Endometrial microvascular endothelial cells (primary cell): ENCODE results near the gene GNB1. TPM values are rescaled to one million over a fixed set of nuclear protein-coding genes. Genes with fewer than 3 reads are reported as not detected.

Source experiments
- in situ Hi-C: cut with HindIII; loops from 2 replicates; pipeline ENCODE4 v1.10.0; 2017; ENCODE audit warnings: low sequenced_read_pairs, low pct_unique_long_range_greater_than_20kb; ENCODE audit errors: inconsistent ontology term
- total RNA-seq: library from RNA; depleted of rRNA; stranded (reverse); fragments of >200 nt; gene quantifications from one replicate; pipeline ENCODE4 v1.2.3, GENCODE V29; 2015; ENCODE audit errors: inconsistent ontology term

Gene GNB1
- total RNA-seq, result 184 TPM

DNA sequence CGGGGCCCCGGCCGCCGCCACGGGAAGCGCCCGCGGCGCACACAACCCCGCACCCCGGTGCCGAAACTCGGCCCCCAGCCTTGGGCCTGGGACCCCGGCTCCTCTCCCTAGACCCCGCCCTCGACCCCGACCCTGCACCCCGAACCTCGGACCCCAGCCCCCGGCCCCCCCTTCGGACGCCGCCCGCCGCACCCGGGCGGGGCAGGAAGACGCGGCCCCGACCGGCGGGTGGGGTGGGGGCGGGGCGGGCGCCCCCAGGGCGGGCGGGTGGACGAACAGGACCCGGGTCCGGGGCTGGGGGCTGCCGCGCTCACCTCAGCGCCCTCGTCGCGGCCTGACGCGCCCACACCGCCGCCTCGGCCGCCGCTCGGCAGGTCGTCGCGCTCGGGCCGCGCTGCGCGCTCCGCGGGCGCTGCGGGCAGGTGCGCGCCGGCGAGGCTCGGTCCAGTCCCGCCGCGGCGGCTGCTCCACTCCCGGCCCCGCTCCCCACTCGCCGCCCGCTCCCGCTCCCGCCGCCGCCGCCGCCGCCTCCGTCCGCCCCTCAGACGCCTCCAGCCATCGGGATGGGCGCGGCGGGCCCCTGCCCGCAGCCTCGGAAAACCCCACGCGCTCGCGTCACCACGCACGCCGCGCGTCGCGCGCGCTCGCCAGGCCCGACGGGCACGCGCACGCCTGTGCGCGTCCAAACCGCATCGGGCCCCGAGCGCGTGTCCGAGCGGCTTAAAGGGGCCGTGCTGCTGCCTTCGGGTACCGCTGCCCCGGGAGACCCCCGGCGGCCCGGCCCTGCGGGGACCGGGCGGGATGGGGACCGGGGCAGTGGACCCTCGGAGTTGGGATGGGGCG is at the start of gene GNB1:
Gene GNB1 (minus strand): TSS at position 582 of the 843 bp plus-strand sequence. CDS start 65,634 bp downstream, outside the sequence.
- in situ Hi-C loops, result no loop called here

DNA sequence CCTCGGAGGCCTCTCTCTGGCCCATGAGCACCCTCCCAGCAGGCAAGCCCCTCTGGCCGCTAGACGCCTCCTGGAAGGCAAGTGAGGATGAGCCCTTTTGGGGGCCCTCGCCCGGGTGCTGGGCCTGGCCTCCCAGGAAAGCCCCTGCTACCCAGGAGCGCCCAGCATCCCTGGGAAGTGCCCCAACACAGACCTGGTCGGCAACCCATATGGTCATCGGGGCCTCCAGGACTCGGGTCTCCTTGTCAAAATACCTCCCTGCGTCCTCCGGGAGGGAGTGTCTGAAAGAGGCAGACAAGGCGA is 49.2 kb upstream of the GNB1 start:
- in situ Hi-C loops, result loop anchor here (25.0 kb wide), 1 partner anchor 222 kb away; no protein-coding TSS in a partner anchor

DNA sequence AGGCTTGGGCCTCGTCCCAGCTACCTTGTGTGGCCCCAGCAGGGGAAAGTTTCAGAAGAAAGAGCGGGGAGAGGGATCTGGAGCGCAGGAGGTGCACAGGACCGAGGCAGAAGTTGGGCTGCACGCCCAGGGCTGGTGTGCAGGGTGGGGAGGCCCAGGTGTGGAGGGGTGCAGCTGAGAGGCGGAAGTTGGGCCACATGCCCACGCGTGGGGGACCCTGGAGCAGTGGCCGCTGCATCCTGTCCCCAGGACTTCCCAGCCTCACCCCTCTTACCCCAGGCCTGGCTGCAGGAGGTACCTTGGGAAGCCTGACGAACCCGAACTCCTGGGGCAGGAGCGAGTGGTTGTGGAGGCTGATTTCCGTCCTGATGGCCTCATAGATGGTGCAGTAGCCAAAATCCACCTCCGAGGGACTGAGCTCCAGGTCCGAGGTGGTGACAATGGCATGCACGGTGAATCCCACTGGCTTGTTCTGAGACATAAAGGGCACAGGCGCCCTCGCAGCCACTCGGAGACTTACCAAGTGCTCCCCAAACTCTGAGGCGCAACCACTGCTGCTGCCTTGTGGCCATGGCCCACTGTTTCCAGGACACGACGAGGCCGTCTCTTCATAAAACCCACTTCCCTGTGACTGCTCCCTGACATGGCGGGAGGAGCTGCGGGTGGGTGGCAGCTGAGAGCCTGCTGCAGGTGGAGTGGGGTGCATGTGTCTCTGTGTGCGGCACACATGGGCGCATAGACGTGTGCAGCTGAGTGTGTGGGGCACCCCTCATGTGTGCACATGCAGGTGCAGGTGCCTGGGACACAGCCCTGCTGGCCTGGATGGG is 48.6 kb upstream of the GNB1 start:
- in situ Hi-C loops, result loop anchor here (25.0 kb wide), 1 partner anchor 223 kb away; no protein-coding TSS in a partner anchor

DNA sequence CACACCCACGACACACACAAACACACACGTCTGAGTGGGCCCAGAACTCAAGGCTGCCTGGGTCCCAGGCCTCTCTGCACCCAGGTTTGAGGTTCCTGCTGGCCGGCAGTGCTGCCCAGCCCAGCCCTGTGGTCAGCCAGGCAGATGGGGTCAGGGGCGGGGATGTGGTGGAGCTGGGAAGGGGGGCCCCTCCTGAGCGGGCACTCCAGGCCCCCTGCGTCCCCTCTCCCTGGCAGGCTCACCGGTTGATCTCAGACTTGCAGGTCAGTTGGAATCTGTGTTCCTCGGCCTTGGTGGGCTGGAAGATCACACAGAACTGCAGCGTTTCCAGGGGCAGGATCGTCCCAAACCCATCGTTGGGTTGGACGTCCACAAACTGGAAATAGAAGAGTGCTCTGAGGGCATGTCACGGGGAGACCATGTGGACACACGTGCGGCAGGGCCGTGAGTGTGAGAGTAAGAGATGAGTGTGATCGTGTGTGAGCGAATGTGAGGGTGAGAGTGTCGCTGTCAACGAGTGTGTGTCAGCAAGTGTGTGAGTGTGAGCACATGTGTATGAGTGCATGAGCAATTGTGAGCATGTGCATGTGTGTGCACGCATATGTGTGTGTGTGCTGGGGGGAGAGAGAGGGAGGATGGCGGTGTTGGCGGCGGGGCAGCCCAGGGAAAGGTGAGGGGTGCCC is 47.9 kb upstream of the GNB1 start:
- in situ Hi-C loops, result loop anchor here (25.0 kb wide), 1 partner anchor 224 kb away; no protein-coding TSS in a partner anchor

DNA sequence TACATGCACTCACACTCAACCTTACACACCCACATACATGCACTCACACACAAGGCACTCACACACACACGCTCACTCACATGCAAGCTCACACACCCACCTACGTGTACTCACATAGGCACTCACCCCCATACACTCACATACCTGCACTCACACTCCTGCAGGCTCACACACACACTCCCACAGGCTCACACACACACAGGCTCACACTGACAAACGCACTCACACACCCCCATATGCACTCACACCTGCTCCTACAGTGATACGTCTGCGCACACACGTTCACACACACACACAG is 47.3 kb upstream of the GNB1 start:
- in situ Hi-C loops, result loop anchor here (25.0 kb wide), 1 partner anchor 224 kb away; no protein-coding TSS in a partner anchor

DNA sequence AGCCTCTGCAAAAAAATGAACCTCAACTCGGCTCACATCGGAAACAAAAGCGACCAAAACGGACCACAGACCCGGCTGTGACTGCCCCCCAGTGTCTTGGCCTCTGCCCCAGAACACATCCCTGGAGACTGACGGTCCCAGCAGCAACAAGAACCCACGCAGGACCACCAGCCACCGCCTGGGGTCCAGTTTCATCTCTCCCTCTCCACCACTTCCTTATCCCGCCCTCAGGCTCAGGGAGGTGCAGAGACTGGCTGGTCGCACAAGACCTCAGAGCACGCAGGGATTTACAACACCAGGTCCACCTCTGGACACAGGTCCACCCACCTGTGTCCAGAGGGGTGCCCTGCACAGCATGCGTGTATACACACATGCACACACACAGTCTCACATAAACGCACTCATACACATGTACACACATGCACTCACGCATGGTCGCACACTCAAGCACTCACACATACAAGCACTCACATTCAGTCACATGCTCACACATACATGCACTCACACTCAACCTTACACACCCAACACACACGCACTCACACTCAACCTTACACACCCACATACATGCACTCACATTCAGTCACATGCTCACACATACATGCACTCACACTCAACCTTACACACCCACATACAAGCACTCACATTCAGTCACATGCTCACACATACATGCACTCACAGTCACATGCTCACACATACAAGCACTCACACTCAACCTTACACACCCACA is 46.8 kb upstream of the GNB1 start:
- in situ Hi-C loops, result loop anchor here (25.0 kb wide), 1 partner anchor 225 kb away; no protein-coding TSS in a partner anchor

DNA sequence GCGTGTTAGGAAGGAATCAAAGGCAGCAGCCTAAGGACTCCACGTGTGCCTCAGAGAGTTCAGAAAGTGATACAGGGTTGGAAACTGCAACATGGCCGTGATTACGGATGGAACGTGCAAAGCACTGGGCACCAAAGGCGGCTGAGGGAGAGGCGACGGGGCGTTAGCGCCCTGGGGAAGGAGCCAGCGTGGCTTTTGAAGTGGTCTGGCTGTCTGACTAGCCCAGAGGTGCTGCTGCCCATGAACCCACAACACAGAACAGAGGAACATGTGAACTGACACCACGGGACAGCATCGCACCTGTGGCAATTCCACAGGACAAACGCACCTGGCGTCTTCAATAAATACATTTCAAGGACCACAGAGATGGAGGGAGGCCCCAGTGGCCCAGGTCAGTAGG is 46.2 kb upstream of the GNB1 start:
- in situ Hi-C loops, result loop anchor here (25.0 kb wide), 1 partner anchor 225 kb away; no protein-coding TSS in a partner anchor

DNA sequence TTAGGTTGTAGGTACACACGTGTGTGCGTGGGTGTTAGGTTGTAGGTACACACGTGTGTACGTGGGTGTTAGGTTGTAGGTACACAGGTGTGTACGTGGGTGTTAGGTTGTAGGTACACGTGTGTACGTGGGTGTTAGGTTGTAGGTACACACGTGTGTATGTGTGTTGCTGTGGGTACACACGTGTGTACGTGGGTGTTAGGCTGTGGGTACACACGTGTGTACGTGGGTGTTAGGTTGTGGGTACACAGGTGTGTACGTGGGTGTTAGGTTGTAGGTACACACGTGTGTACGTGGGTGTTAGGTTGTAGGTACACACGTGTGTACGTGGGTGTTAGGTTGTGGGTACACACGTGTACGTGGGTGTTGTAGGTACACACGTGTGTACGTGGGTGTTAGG is 44.0 kb upstream of the GNB1 start:
- in situ Hi-C loops, result loop anchor here (25.0 kb wide), 1 partner anchor 227 kb away; no protein-coding TSS in a partner anchor

DNA sequence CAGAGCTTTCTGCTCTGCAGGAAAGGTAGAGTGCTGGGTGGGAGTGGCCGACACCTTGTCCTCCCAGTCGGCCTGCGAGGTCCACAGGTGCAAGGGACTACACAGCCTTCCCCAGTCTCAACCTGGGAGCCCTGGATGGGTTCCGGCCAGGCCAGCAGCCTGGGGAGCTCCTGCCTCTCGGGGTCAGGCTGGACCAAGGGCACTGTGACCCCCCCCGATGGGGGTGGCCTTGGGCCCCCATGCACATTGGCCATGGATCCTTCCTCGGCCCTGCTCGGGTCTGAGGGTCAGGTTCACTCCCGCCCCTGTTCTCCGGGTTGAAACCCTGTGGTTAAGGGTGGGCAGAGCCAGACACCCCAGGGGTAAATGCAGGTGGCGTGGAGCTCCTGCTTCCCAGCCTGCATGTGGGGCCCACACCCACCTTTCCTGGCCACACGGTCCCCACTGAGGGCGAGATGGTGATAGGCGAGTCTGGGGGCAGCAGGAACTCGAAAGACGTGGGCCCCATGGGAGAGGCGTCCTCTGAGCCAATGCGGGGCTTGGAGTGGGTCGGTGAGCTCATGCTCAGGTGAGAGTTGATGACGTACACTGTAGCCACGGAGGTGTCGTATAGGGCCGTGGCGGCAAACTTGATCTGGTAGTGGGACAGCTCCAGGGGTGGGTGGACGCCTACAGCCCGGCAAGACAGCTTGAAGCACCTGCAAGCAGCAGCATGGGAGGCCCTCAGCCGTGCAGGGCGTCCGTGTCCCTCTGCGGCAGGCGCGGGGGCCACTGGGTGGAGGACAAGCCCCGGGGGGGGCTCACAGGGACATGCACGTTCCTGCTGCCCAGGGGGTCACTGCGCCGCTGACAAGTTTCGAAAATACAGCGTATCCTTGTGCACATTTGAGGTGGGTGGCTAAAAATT is 39.0 kb upstream of the GNB1 start:
- in situ Hi-C loops, result loop anchor here (25.0 kb wide), 1 partner anchor 232 kb away; no protein-coding TSS in a partner anchor

DNA sequence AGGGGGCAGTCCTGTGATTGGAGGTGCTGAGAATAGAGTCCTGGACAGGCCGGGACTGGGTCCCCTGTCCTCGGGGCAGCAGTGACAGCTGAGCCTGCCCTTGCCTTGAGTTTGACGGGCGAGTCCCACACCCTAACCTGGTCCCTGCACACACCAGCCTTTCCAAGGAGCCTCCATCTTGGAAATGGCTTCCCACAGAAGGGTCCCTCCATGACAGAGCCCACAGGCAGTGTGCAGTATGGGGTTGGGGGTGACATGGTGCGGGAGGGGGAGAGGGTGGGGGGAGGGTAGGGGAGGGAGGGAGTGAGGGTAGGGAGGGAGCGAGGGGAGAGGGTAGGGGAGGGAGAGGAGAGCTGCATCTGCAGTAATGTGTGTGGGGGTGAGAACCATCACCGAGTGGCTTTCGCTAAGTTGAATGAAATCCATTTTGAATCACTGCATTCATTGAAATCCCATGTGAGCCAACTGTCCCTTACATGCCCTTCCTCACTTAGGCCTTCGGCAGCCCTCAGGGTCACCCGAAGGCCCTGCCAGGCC is 38.3 kb upstream of the GNB1 start:
- in situ Hi-C loops, result loop anchor here (25.0 kb wide), 1 partner anchor 233 kb away; no protein-coding TSS in a partner anchor

DNA sequence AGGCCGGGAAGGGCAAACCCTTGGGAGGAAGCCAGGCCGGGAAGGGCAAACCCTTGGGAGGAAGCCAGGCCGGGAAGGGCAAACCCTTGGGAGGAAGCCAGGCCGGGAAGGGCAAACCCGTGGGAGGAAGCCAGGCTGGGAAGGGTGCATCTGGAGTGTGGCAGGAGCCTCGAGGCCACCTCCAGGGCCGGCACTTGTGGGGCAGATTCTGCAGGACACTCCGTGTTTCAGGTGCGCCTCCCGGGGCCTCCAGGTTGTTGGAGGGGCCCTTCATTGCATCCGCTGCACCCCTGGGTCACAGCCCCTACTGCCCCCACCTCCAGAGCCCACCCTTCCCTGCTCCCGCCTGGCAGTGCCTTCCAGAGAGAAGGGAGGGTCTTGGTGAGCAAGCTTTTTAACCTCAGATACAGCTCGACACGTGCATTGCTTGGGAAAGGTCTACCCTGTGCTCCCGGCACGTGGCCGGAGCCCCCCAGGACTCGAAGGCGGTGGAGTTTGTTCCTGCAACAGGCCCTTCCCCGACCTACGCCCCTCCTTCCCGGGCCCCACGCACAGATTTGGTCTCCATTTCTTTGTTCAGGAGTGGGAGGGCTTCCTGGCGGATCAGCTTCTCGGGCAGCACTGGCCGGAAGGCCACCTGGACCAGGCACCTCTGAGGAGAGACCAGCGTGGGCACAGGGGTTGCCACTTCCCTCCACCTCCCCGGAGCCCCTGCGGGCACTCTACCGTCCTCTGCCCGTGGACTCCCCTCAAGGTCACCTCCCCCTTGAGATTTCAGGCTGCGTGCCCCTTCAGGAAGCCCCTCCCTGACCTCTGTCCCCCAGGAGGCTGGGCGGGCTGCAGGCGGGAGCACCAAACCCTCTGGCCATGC is 37.6 kb upstream of the GNB1 start:
- in situ Hi-C loops, result loop anchor here (25.0 kb wide), 1 partner anchor 234 kb away; no protein-coding TSS in a partner anchor

DNA sequence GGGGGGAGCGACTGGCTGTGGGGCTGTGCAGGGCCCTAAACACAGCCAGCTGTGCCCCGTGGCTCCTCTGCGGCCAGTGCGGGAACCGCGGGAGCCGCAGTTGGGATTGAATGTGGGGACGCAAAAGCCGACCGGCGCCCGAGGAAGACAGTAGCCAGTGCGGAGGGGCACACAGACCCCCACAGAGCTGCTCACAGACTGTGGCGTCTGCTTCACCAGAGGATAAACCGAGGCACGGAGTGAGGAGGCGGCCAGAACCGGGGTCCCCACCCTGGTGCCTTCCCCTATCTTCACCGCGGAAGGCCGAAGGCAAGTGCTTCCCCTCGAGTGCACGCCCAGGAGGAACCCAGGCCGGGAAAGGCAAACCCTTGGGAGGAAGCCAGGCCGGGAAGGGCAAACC is 36.9 kb upstream of the GNB1 start:
- in situ Hi-C loops, result loop anchor here (25.0 kb wide), 1 partner anchor 235 kb away; no protein-coding TSS in a partner anchor

DNA sequence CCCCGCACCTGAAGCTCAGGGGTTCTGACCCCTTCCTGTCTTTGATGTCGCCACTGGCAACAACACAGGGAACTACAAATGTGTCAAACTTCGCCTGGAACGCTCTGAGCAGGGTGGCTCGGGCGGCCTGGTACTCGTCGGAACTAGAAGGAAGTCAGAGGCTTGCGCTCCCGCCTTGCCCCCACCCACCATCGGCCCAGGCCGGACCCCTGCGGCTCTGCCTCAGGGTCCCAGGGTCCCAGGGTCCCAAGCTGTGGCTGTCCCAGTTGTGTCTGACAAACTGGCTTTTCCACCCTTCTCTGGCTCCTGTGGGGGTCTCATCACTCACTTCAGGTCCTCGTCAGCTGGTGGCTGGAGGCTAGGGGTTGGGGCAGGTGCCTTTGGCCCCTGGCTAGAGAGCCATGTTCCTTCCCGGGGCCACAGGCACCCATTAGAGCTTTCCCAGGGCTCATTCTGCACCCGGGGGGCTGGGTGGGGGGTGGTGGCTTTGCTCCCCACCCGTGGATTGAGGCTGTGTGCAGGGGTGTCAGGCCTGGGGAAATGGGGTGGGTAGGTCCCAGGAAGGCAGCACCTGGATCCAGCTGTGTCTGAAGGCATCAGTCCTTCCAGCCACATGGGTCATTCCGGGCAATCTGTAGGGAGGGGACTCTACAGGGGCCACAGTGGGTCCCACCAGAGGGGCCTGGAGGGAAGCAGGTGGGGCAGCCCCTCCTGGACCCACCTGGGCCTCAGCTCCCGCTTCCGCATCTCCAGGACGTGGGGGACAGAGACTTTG is 36.2 kb upstream of the GNB1 start:
- in situ Hi-C loops, result loop anchor here (25.0 kb wide), 1 partner anchor 235 kb away; no protein-coding TSS in a partner anchor

DNA sequence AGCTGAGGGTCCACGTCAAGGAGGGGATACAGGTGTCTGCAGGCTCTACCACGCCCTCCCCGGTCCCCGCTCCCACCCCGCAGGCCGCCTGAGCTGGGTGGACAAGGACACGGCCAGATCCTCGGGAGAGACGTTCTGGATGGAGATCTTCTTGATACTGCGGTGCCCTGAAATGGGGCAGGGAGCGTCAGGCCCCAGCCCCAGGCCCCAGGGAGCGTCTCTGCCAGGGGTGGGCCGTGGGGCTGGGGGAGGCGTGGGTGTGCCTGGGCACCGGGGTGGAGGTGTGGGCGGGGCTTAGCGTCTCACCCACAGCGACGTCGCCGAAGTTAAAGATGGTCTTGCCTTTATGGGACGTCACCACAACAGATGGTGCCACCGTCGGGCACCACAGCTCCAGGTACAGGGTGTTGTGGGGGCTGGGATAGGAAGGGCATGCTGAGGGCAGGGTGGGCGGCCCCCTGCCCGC is 35.5 kb upstream of the GNB1 start:
- in situ Hi-C loops, result loop anchor here (25.0 kb wide), 1 partner anchor 236 kb away; no protein-coding TSS in a partner anchor
